Astrocyte of the spinal cord (primary cell): ENCODE measurements around the gene LGI4.

Experiments used
- DNase-seq: peaks from one replicate; pipeline ENCODE4 v3.0.0; 2011; ENCODE audit warnings: low read depth, low spot score
- H3K4me3 ChIP-seq: 2 replicates; pipeline ENCODE4 v1.5.1; 2011; ENCODE audit warnings: low read depth, mild to moderate bottlenecking, low read length, moderate library complexity
- in situ Hi-C: cut with HindIII; loops from 2 replicates; pipeline ENCODE4 v1.10.0; 2017; ENCODE audit warnings: low sequenced_read_pairs
- TF ChIP-seq, protein P1 (sequence below): IDR thresholded peaks from 2 replicates; pipeline ENCODE4 v1.5.1; 2012; ENCODE audit warnings: low read depth, mild to moderate bottlenecking, low read length, inconsistent platforms

Gene LGI4

DNA sequence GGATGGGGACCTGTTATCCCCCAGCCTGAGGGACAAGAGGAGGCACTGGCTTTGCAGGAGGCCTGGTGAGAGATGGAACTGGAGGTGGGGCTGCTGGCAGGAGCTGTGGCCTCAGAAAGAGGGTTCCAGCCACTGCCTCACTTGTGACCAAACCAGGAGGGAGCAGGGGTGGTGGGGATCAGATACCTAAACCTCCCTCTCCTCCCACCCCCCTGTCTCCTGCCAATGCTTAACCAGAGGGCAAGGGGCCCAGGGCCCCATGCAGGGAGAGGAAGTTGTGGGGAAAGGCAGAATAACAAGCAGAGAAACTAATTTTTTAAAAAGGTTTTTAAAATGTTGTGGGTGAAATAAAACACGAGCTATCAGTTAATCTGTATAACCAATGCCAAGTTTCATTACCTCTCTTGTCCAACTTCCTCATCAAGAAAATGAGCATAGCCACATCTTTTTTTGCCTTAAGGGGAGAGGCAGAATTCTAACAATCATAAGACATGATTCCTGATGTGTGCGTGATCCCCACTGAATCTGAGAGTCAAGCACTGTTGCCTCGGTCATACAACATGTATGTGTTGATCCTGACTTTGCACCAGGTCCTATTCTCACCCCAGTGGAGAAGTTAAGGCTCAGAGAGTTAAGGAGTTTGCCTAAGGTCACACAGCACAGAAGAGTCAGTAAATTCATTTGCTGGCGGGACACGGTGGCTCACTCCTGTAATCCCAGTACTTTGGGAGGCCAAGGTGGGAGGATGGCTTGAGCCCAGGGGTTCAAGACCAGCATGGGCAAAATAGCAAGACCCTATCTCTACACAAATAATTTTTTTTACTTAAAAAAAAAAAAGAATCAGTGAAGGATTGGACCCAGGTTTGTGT lies 32.6 kb upstream of the LGI4 start:
- DNase-seq: no peak
- in situ Hi-C loops: no loop called here
- H3K4me3 ChIP-seq: no peak overlapping the region
- TF ChIP-seq, protein P1, sequence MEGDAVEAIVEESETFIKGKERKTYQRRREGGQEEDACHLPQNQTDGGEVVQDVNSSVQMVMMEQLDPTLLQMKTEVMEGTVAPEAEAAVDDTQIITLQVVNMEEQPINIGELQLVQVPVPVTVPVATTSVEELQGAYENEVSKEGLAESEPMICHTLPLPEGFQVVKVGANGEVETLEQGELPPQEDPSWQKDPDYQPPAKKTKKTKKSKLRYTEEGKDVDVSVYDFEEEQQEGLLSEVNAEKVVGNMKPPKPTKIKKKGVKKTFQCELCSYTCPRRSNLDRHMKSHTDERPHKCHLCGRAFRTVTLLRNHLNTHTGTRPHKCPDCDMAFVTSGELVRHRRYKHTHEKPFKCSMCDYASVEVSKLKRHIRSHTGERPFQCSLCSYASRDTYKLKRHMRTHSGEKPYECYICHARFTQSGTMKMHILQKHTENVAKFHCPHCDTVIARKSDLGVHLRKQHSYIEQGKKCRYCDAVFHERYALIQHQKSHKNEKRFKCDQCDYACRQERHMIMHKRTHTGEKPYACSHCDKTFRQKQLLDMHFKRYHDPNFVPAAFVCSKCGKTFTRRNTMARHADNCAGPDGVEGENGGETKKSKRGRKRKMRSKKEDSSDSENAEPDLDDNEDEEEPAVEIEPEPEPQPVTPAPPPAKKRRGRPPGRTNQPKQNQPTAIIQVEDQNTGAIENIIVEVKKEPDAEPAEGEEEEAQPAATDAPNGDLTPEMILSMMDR: no peak

- TF ChIP-seq, protein P1: no peak
- in situ Hi-C loops: no loop called here
- DNase-seq: no peak
- no peak overlapping the region for H3K4me3 ChIP-seq
Measured at GRCh38 chr19:35166100-35167063, 31.5 kb upstream of the LGI4 start.

DNA sequence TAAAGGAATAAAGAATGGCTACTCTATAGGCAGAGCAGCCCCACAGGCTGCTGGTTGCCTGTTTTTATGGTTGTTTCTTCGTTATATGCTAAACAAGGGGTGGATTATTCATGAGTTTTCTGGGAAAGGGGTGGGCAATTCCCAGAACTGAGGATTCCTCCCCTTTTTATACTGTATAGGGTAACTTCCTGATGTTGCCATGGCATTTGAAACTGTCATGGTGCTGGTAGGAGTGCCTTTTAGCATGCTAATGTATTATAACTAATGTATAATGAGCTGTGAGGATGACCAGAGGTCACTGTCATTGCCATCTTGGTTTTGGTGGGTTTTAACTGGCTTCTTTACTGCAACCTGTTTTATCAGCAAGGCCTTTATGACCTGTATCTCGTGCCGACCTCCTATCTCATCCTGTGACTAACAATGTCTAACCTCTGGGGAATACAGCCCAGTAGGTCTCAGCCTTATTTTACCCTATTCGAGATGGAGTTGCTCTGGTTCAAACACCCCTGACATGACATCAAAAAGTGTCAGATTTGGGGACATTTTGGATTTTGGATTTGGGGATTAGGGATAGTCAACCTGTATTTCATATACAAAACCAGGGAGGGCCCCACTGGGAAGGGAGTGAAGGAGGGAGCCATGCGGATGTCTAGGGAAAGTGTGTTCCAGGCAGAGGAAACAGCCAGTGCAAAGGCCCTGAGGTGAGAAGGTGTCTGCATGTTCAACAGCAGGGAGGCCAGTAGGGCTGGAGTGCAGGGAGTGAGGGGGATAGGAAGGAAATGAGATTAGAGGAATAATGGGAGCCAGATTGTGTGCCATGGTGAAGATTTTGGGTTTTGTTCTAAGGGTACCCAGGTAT lies 30.6 kb upstream of the LGI4 start:
- no peak overlapping the region for H3K4me3 ChIP-seq
- TF ChIP-seq, protein P1: no peak
- in situ Hi-C loops: no loop called here
- no peak for DNase-seq

- in situ Hi-C loops: no loop called here
- H3K4me3 ChIP-seq: no peak overlapping the region
- DNase-seq: no peak
- TF ChIP-seq, protein P1: no peak
Measured at GRCh38 chr19:35164418-35164817, 29.6 kb upstream of the LGI4 start.

DNA sequence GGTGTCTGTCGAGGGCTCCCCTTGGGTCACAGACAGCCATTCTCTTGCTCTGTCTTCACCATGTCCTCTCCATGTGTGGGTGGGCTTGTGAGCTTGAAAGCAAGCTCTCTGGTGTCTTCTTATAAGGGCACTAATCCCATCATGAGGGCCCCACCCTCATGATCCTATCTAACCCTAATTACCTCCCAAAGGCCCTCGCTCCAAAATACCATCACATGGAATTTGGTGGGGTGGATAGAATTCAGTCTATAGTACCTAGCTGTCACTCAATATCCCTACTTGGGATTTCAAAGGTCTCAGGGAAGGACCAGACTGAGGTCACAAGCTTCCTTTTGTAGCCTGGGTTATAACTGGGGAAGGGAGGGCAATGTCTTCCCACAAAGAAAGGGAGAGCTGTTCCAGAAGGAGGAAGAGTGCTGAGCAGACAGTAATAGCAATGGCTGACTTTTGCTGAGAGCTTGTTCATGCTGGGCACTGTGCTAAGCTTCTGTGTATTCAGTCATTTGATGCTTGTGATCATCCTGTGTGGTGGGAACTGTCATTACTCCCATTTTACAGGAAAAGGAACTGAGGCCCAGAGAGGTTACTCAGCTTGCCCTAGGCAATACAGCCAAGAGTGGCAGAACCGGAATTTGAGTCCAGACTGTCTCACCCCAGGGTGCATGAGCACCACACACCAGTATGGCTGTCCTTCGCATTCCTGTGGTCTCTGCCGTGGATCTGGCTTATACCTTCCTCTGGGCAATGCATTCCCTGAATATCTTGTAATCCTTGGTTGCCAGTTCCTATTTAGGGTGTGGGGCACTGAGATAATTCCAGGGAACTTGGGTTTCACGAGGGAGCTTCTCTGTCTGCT lies 27.8 kb upstream of the LGI4 start:
- in situ Hi-C loops: no loop called here

More for the DNA sequence above, 27.8 kb upstream of the LGI4 start:
- no peak overlapping the region for H3K4me3 ChIP-seq
- TF ChIP-seq, protein P1: no peak
- peak; percentile 42 for DNase-seq
